ENCODE data around the gene HJV.
"Not testable (repeated sequence)": the region's sequence is repeated elsewhere in the genome, so short reads cannot be mapped to it uniquely, and the experiment has no call there.

The HJV gene

GRCh38 chr1:146032631-146033219 is 11.2 kb upstream of the HJV start:
- H3K4me3 ChIP-seq (replicated peaks; ENCODE audit: low read depth, low read length) = no peak overlapping the region
- peak; percentile 49 for TF ChIP-seq CTCF (IDR thresholded peaks at IDR 0.05; ENCODE audit: insufficient read depth, low read length, poor library complexity, severe bottlenecking)
- no peaks in the 10 kb centered on the region for H3K27me3 ChIP-seq (replicated peaks; ENCODE audit: control insufficient read depth, insufficient read depth, low read length)
- no peaks in the 10 kb centered on the region for H3K36me3 ChIP-seq (ENCODE audit: control insufficient read depth, insufficient read depth, low read length)
- DNase-seq (ENCODE audit: extremely low read depth, insufficient read length) = no peak

DNA sequence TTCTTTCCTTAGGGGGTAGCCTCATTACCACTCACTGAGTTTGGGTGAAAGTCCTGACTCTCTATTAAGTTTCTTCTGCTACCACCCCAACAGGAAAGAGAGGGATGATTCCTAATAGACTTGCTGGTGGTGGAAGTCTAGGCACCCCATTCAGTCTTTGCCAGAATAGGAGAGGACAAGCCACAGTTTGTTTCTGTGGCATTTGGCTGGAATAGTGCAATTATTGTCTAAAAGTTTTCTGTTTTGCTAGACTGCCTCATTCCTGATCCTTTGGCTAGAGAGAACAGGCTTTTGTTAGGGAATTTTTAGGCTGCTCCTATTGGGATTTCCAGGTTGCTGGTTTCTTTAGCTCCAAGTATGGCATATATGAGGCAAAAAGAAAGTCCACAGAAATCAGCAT is 9.9 kb upstream of the HJV start:
- TF ChIP-seq CTCF (IDR thresholded peaks at IDR 0.05; ENCODE audit: insufficient read depth, low read length, poor library complexity, severe bottlenecking) = no peak
- no peak overlapping the region for H3K4me3 ChIP-seq (replicated peaks; ENCODE audit: low read depth, low read length)
- no peaks in the 10 kb centered on the region for H3K27me3 ChIP-seq (replicated peaks; ENCODE audit: control insufficient read depth, insufficient read depth, low read length)
- H3K36me3 ChIP-seq (ENCODE audit: control insufficient read depth, insufficient read depth, low read length) = no peaks in the 10 kb centered on the region
- DNase-seq (ENCODE audit: extremely low read depth, insufficient read length) = no peak

- H3K4me3 ChIP-seq (replicated peaks; ENCODE audit: low read depth, low read length) = no peak overlapping the region
- no peak for TF ChIP-seq CTCF (IDR thresholded peaks at IDR 0.05; ENCODE audit: insufficient read depth, low read length, poor library complexity, severe bottlenecking)
- no peaks in the 10 kb centered on the region for H3K27me3 ChIP-seq (replicated peaks; ENCODE audit: control insufficient read depth, insufficient read depth, low read length)
- no peaks in the 10 kb centered on the region for H3K36me3 ChIP-seq (ENCODE audit: control insufficient read depth, insufficient read depth, low read length)
- DNase-seq (ENCODE audit: extremely low read depth, insufficient read length) = no peak
Measured at GRCh38 chr1:146029117-146029516, 7.6 kb upstream of the HJV start.

DNA sequence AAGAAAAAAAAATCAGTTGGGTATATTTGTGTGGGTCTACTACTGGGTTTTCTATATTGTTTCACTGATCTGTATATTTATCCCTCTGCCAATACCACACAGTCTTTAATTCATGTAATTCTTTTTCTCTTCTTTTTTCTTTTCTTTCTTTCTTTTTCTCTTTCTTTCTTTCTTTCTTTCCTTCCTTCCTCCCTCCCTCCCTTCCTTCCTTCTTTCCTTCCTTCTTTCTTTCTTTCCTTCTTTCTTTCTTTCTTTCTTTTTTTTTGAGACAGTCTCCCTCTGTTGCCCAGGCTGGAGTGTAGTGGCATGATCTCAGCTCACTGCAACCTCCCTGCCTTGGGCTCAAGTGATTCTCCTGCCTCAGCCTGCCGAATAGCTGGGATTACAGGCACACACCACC is 5.1 kb upstream of the HJV start:
- not testable (repeated sequence) for H3K36me3 ChIP-seq (ENCODE audit: control insufficient read depth, insufficient read depth, low read length); H3K4me3 ChIP-seq (replicated peaks; ENCODE audit: low read depth, low read length); H3K27me3 ChIP-seq (replicated peaks; ENCODE audit: control insufficient read depth, insufficient read depth, low read length); DNase-seq (ENCODE audit: extremely low read depth, insufficient read length)

DNA sequence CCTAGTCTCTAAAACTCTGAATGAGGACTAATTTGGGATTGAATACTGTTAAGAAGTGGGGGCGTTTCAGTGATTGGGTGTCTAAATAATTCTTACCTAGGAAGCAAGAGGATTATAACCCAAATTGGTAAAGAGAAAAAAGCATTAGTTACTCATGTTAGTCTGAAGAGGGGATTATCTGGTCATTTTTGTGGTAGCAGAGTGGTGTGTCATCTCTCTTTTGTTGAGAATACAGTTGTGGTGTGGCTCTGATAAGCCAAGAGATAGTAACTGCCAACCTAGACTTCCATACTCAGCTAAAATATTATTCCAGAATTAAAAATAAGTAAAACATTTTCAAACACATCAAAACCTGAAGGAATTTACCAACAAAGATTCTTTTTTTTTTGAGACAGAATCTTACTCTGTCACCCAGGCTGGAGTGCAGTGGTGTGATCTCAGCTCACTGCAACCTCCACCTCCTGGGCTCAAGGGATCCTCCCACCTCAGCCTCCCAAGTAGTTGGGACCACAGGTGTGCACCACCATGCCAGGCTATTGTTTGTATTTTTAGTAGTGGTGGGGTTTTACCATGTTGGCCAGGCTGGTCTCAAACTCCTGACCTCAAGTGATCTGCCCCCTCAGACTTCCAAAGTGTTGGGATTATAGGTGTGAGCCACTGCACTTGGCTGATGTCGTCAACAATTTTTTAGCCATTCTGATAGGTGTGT is 4.4 kb upstream of the HJV start:
- not testable (repeated sequence) for H3K27me3 ChIP-seq (replicated peaks; ENCODE audit: control insufficient read depth, insufficient read depth, low read length); H3K36me3 ChIP-seq (ENCODE audit: control insufficient read depth, insufficient read depth, low read length); H3K4me3 ChIP-seq (replicated peaks; ENCODE audit: low read depth, low read length); DNase-seq (ENCODE audit: extremely low read depth, insufficient read length)

DNA sequence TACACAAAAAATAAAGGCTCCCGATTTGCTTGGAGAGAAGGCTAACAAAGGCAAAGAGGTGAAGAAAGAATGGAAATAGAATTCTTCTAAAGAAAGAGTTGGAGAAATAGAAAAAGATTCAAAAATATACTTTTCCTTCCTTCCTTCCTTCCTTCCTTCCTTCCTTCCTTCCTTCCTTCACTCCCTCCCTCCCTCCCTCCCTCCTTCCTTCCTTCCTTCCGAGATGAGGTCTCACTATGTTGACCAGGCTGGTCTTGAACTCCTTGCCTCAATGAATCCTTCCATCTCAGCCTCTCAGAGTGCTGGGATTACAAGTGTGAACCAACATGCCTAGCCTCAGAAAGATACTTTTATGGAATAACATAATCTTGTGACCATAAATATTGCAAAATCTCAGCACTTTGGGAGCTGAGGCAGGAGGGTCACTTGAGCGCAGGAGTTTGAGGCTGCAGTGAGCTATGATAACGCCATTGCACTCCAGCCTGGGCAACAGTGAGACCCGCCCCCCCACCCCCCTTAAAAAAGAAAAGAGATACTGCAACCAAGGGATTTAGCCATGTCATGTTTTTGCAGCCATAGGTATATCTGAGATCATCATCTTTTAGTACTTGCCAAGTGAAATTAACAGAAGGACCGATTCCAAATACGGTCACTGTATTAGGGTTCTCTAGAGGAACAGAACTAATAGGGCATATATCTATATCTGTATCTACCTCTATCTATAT is 1.0 kb upstream of the HJV start:
- Histone ChIP-seq H3K36me3 (ENCODE audit: control insufficient read depth, insufficient read depth, low read length) (no peaks in the 10 kb centered on the region), H3K27me3 (replicated peaks; ENCODE audit: control insufficient read depth, insufficient read depth, low read length) (no peaks in the 10 kb centered on the region; the same call in 1 of the 2 replicates), H3K4me3 (replicated peaks; ENCODE audit: low read depth, low read length) (no peak overlapping the region)
- no peak for DNase-seq (ENCODE audit: extremely low read depth, insufficient read length)
- no peak for TF ChIP-seq CTCF (IDR thresholded peaks at IDR 0.05; ENCODE audit: insufficient read depth, low read length, poor library complexity, severe bottlenecking)
